NB4 (cell line): ENCODE data around the gene WNT6.

ENCODE experiments used
- DNase-seq: peaks from one replicate; pipeline ENCODE4 v3.0.0; 2010; ENCODE audit warnings: low read depth
- H3K4me3 ChIP-seq: one replicate; pipeline ENCODE4 v1.5.1; 2011; ENCODE audit warnings: mild to moderate bottlenecking, low read depth, low read length, moderate library complexity
- CTCF ChIP-seq: IDR thresholded peaks from one replicate; pipeline ENCODE4 v1.5.1; 2012; ENCODE audit warnings: low read depth, low read length
- MAX ChIP-seq: IDR thresholded peaks from 2 replicates; pipeline ENCODE4 v1.6.1; 2011; ENCODE audit warnings: low read depth, low read length
- MYC ChIP-seq: IDR thresholded peaks from 2 replicates; pipeline ENCODE4 v1.6.1; 2011; ENCODE audit warnings: low read depth, low read length
- POLR2A ChIP-seq: IDR thresholded peaks from 2 replicates; pipeline ENCODE4 v1.6.1; 2011; ENCODE audit warnings: mild to moderate bottlenecking; ENCODE audit not compliant: insufficient read length; ENCODE audit errors: extremely low read depth

The WNT6 gene

GRCh38 chr2:218887079-218887478 is 27.5 kb downstream of the WNT6 start:
- no peak overlapping the region for H3K4me3 ChIP-seq
- TF ChIP-seq MAX (no peak), POLR2A (no peak), CTCF (no peak), MYC (no peak)
- DNase-seq = no peak

GRCh38 chr2:218888341-218888740 is 28.7 kb downstream of the WNT6 start:
- TF ChIP-seq POLR2A (no peak), MYC (no peak), MAX (no peak), CTCF (no peak)
- no peak for DNase-seq
- no peak overlapping the region for H3K4me3 ChIP-seq

- TF ChIP-seq MAX = no peak
- TF ChIP-seq MYC = no peak
- TF ChIP-seq CTCF = no peak
- TF ChIP-seq POLR2A = no peak
- no peak for DNase-seq
- H3K4me3 ChIP-seq = no peak overlapping the region
These were observed 30.3 kb downstream of the WNT6 start for GRCh38 chr2:218889937-218890336.

GRCh38 chr2:218890369-218890768 is 30.8 kb downstream of the WNT6 start:
- TF ChIP-seq POLR2A (no peak), MYC (no peak), CTCF (no peak), MAX (no peak)
- H3K4me3 ChIP-seq = no peak overlapping the region
- DNase-seq = no peak

- H3K4me3 ChIP-seq = no peak overlapping the region
- TF ChIP-seq POLR2A (no peak), MYC (no peak), MAX (no peak), CTCF (no peak)
- no peak for DNase-seq
These were observed 31.9 kb downstream of the WNT6 start for GRCh38 chr2:218891275-218892135.
